Neural cell (in vitro differentiated cells): ENCODE data around the gene ACAD9. TPM values are rescaled to one million over a fixed set of nuclear protein-coding genes. Genes with fewer than 3 reads are reported as not detected.

Experiments
- H2AFZ ChIP-seq: fragments of 200-600, 300-800 bp; sonication (generic), shearing (Covaris generic); 2 replicates; pipeline ENCODE4 v1.6.0; 2014; ENCODE audit warnings: low read depth, mild to moderate bottlenecking, antibody characterized with exemption, low read length, moderate library complexity
- H3F3A ChIP-seq: fragments of 200-600 bp; shearing (Covaris generic); 2 replicates; pipeline ENCODE4 v1.6.1; 2016; ENCODE audit warnings: mild to moderate bottlenecking, moderate library complexity, mixed read lengths, antibody characterized with exemption, low read length; ENCODE audit not compliant: insufficient read depth, poor library complexity, severe bottlenecking
- H3K27ac ChIP-seq: fragments of 200-600, 300-800 bp; sonication (generic), shearing (Covaris generic); 2 replicates; pipeline ENCODE4 v1.5.1; 2014; ENCODE audit warnings: mild to moderate bottlenecking, low read length, moderate library complexity
- H3K27me3 ChIP-seq: fragments of 300-800, 200-600 bp; sonication (generic), shearing (Covaris generic); 2 replicates; pipeline ENCODE4 v1.6.0; 2014; ENCODE audit warnings: mild to moderate bottlenecking, low read depth, low read length, moderate library complexity; ENCODE audit not compliant: insufficient read depth
- H3K36me3 ChIP-seq: fragments of 300-800, 200-600 bp; sonication (generic), shearing (Covaris generic); 2 replicates; pipeline ENCODE4 v1.5.1; 2014; ENCODE audit warnings: mild to moderate bottlenecking, antibody characterized with exemption, low read length, moderate library complexity; ENCODE audit not compliant: insufficient read depth
- H3K4me2 ChIP-seq: fragments of 300-800, 200-600 bp; sonication (generic), shearing (Covaris generic); 2 replicates; pipeline ENCODE4 v1.6.0; 2014; ENCODE audit warnings: mild to moderate bottlenecking, low read length
- H3K4me3 ChIP-seq: fragments of 300-800, 200-600 bp; sonication (generic), shearing (Covaris generic); 2 replicates; pipeline ENCODE4 v1.5.1; 2014; ENCODE audit warnings: mild to moderate bottlenecking, low read length, moderate library complexity
- H3K79me2 ChIP-seq: fragments of 200-600 bp; shearing (Covaris generic); replicated peaks from 2 replicates; pipeline ENCODE4 v1.6.0; 2014; ENCODE audit warnings: mild to moderate bottlenecking, low read length, moderate library complexity; ENCODE audit not compliant: insufficient read depth
- H3K9ac ChIP-seq: fragments of 300-800, 200-600 bp; sonication (generic), shearing (Covaris generic); 2 replicates; pipeline ENCODE4 v1.6.1; 2016; ENCODE audit warnings: mild to moderate bottlenecking, low read length, mixed read lengths
- H3K9me2 ChIP-seq: fragments of 200-600 bp; shearing (Covaris generic); 2 replicates; pipeline ENCODE4 v1.6.1; 2016; ENCODE audit warnings: mild to moderate bottlenecking, low read length, mixed read lengths; ENCODE audit not compliant: insufficient read depth
- H3K9me3 ChIP-seq: fragments of 200-600, 300-800 bp; sonication (generic), shearing (Covaris generic); 2 replicates; pipeline ENCODE4 v1.6.1; 2016; ENCODE audit warnings: mild to moderate bottlenecking, mixed run types, low read length, moderate library complexity, mixed read lengths
- H4K20me1 ChIP-seq: fragments of 200-600 bp; shearing (Covaris generic); 2 replicates; pipeline ENCODE4 v1.6.1; 2016; ENCODE audit warnings: mild to moderate bottlenecking, mixed run types; ENCODE audit not compliant: insufficient read depth
- EP300 ChIP-seq: fragments of 450-650 bp; conservative IDR thresholded peaks from 2 replicates; pipeline ENCODE4 v1.6.1; 2014; ENCODE audit warnings: antibody characterized with exemption, mild to moderate bottlenecking, moderate library complexity; ENCODE audit not compliant: poor library complexity, severe bottlenecking
- EZH2 ChIP-seq: fragments of 200-600, 300-800 bp; shearing (Covaris generic), sonication (generic); IDR thresholded peaks from 2 replicates; pipeline ENCODE4 v1.6.1; 2014; ENCODE audit warnings: antibody characterized with exemption, low read length, borderline replicate concordance, mild to moderate bottlenecking; ENCODE audit not compliant: insufficient read depth, poor library complexity, severe bottlenecking
- MXI1 ChIP-seq: fragments of 450-650 bp; conservative IDR thresholded peaks from 2 replicates; pipeline ENCODE4 v1.6.1; 2014; ENCODE audit warnings: antibody characterized with exemption, mild to moderate bottlenecking; ENCODE audit not compliant: poor library complexity, severe bottlenecking
- POLR2AphosphoS5 ChIP-seq: IDR thresholded peaks from 2 replicates; pipeline ENCODE4 v1.6.1; 2012
- RAD21 ChIP-seq: fragments of 450-650 bp; conservative IDR thresholded peaks from 2 replicates; pipeline ENCODE4 v1.6.1; 2014; ENCODE audit warnings: antibody characterized with exemption, mild to moderate bottlenecking, moderate library complexity
- SMC3 ChIP-seq: fragments of 450-650 bp; conservative IDR thresholded peaks from 2 replicates; pipeline ENCODE4 v1.6.1; 2014; ENCODE audit warnings: antibody characterized with exemption, mild to moderate bottlenecking, moderate library complexity; ENCODE audit not compliant: poor library complexity
- TAF1 ChIP-seq: IDR thresholded peaks from 2 replicates; pipeline ENCODE4 v1.6.1; 2012; ENCODE audit warnings: low read depth
- polyA plus RNA-seq: library from polyadenylated mRNA; depleted of rRNA; stranded (reverse); fragments of >200 nt; gene quantifications from 2 replicates; pipeline ENCODE4 v1.2.3, GENCODE V29; 2014
- TF ChIP-seq, protein P1 (sequence below): IDR thresholded peaks from 2 replicates; pipeline ENCODE4 v1.6.1; 2012; ENCODE audit warnings: borderline replicate concordance
- TF ChIP-seq, protein P2 (sequence below): fragments of 450-650 bp; IDR thresholded peaks from 2 replicates; pipeline ENCODE4 v1.5.1; 2014; ENCODE audit warnings: antibody characterized with exemption, mild to moderate bottlenecking, moderate library complexity; ENCODE audit not compliant: poor library complexity, severe bottlenecking

ACAD9 gene
- polyA plus RNA-seq, 1 donor from 2014 or later: 33.5 TPM

DNA sequence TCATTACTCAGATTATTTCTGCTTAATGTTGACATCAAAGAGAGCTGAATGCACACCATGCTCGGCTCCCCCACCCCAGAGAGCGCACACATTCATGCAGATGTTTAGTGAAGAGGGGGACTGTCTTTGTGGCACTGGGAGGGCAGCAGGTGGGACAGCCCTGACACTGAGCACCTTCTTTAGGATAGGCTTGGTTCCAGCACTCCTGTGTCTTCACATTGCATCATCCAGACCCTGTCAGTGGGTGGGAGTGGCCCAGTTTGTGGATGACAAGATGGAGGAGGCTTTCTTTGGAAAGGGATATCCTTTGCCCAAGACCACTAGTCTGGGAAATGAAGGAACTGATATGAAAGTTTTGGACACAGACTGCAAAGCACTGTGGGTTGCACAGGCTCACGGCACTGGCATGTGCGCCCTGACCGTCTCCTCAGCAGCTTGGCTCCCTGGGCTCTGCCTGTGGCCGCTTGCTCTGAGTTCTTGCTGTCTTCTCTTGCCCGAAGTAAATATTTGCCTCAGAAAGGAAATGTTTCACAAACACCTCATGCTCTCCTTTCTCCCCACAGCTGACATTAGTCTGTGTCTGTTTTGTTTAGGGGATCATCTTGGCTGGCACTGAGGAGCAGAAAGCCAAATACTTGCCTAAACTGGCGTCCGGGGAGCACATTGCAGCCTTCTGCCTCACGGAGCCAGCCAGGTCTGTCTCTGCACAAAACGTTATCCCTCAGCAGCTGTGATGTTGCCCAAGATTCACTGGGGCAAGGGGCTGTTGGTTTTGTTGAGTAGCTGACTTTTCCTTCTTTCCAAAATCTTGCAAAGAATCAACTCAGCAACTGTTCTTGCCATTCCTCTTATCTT is 16.6 kb downstream of the ACAD9 start:
- H4K20me1 ChIP-seq: no peaks in the 10 kb centered on the region
- H3K9ac ChIP-seq: no peak overlapping the region
- no peak overlapping the region for H2AFZ ChIP-seq
- no peaks in the 10 kb centered on the region for H3K79me2 ChIP-seq
- H3K4me3 ChIP-seq: no peak overlapping the region
- H3K9me2 ChIP-seq: no peaks in the 10 kb centered on the region
- H3K27ac ChIP-seq: no peak overlapping the region
- H3K36me3 ChIP-seq: peaks cover 4% of the 10 kb centered on the region
- no peak for TF ChIP-seq POLR2AphosphoS5
- TF ChIP-seq EP300: no peak
- no peak for TF ChIP-seq MXI1
- TF ChIP-seq, protein P1, sequence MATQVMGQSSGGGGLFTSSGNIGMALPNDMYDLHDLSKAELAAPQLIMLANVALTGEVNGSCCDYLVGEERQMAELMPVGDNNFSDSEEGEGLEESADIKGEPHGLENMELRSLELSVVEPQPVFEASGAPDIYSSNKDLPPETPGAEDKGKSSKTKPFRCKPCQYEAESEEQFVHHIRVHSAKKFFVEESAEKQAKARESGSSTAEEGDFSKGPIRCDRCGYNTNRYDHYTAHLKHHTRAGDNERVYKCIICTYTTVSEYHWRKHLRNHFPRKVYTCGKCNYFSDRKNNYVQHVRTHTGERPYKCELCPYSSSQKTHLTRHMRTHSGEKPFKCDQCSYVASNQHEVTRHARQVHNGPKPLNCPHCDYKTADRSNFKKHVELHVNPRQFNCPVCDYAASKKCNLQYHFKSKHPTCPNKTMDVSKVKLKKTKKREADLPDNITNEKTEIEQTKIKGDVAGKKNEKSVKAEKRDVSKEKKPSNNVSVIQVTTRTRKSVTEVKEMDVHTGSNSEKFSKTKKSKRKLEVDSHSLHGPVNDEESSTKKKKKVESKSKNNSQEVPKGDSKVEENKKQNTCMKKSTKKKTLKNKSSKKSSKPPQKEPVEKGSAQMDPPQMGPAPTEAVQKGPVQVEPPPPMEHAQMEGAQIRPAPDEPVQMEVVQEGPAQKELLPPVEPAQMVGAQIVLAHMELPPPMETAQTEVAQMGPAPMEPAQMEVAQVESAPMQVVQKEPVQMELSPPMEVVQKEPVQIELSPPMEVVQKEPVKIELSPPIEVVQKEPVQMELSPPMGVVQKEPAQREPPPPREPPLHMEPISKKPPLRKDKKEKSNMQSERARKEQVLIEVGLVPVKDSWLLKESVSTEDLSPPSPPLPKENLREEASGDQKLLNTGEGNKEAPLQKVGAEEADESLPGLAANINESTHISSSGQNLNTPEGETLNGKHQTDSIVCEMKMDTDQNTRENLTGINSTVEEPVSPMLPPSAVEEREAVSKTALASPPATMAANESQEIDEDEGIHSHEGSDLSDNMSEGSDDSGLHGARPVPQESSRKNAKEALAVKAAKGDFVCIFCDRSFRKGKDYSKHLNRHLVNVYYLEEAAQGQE: no peak
- TF ChIP-seq EZH2: no peak
- no peak for TF ChIP-seq RAD21
- TF ChIP-seq TAF1: no peak
- no peak for TF ChIP-seq SMC3
- TF ChIP-seq, protein P2, sequence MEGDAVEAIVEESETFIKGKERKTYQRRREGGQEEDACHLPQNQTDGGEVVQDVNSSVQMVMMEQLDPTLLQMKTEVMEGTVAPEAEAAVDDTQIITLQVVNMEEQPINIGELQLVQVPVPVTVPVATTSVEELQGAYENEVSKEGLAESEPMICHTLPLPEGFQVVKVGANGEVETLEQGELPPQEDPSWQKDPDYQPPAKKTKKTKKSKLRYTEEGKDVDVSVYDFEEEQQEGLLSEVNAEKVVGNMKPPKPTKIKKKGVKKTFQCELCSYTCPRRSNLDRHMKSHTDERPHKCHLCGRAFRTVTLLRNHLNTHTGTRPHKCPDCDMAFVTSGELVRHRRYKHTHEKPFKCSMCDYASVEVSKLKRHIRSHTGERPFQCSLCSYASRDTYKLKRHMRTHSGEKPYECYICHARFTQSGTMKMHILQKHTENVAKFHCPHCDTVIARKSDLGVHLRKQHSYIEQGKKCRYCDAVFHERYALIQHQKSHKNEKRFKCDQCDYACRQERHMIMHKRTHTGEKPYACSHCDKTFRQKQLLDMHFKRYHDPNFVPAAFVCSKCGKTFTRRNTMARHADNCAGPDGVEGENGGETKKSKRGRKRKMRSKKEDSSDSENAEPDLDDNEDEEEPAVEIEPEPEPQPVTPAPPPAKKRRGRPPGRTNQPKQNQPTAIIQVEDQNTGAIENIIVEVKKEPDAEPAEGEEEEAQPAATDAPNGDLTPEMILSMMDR: no peak
- H3K27me3 ChIP-seq: no peaks in the 10 kb centered on the region
- H3F3A ChIP-seq: no peaks in the 10 kb centered on the region
- no peaks in the 10 kb centered on the region for H3K9me3 ChIP-seq
- no peak overlapping the region for H3K4me2 ChIP-seq

DNA sequence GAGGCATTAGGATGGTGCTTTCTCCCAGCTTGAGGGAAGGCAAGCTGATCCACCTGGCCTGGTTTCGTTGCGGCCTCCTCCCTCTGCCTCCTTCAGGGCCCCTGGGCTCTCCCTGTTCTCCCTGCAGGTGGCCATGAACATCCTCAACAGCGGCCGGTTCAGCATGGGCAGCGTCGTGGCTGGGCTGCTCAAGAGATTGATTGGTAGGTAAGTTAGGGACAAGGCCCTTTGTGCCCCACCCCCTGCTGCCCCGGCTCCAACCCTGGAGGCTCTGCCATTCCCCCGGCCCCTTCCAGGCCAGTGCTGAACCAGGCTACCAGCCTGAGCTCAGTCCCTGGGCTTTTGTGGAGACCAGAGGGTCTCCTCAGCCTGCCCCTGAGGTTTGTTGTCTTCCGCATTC is 23.0 kb downstream of the ACAD9 start:
- Histone ChIP-seq H3K9me3 (no peaks in the 10 kb centered on the region), H3K36me3 (no peaks in the 10 kb centered on the region), H3K4me3 (no peak overlapping the region), H3F3A (no peaks in the 10 kb centered on the region), H3K27me3 (no peaks in the 10 kb centered on the region), H3K27ac (no peak overlapping the region), H3K9ac (no peak overlapping the region), H4K20me1 (no peaks in the 10 kb centered on the region), H3K79me2 (no peaks in the 10 kb centered on the region), H2AFZ (no peak overlapping the region), H3K9me2 (no peaks in the 10 kb centered on the region), H3K4me2 (no peak overlapping the region)
- TF ChIP-seq SMC3 (no peak), EP300 (no peak), EZH2 (no peak), POLR2AphosphoS5 (no peak), MXI1 (no peak), TAF1 (no peak), RAD21 (no peak)
- TF ChIP-seq, protein P2: no peak
- TF ChIP-seq, protein P1: no peak
